A204.1 (cell line): ENCODE data around the gene PTPRD.

Source experiments
- FAIRE-seq: peaks from 2 replicates; lab custom pipeline; 2012; peaks lifted over from hg19 to GRCh38; lab: Jason Lieb, UNC

Gene PTPRD

GRCh38 chr9:8821910-8822666, 1790.7 kb downstream of the PTPRD start:
- FAIRE-seq: no peak

DNA sequence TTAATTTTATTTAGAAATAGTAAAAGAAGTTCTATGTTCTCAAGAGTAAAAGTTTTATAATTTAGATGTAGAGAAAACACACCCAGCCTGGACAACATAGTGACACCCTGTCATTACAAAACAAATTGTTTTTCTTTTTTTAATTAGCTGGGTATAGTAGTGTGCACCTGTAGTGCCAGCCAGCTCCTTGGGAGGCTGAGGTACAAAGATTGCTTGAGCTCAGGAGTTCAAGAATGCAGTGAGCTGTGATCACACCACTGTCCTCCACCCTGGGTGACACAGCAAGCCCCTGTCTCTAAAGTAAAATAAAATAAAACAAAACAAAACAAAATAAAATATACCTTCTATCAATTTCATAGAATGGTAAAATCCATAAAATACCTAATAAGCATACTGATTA, 1795.5 kb downstream of the PTPRD start:
- FAIRE-seq: no peak

DNA sequence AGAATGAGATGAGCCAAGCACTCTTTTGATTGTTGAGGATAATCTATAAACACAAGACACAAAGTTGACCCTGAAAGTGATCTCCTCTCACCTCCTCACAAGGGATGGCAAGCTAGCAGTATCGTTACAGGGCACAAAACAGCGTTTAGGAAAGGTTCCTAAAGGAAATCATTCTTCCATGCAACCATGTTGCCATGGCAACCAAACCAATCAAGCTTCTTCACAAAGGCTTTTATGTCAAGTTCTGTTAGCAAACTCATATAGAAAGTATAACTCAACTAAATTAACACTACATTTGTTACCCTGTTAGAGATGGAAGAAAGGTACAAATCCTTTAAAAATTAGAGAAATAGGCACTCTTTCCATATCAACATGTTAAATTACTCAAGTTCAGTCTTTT, 1796.4 kb downstream of the PTPRD start:
- no peak for FAIRE-seq

DNA sequence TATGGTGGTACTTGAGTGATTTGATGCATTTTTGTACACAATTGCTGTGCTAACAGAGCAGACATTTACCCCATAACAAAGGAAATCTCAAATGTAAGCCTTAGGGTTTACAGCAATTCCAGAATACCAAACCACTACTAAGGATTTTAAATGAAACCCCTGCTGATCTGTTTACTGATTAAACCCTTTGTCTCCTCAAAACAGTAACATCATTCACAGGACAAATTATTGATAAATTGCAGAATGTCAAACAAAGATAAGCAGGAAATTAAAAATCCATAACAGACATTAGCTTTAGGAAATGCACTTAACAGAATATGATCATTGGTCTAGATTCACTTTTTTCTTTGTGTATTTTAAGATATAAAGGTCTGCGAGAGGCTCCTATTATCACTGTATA, 1796.9 kb downstream of the PTPRD start:
- FAIRE-seq: no peak

DNA sequence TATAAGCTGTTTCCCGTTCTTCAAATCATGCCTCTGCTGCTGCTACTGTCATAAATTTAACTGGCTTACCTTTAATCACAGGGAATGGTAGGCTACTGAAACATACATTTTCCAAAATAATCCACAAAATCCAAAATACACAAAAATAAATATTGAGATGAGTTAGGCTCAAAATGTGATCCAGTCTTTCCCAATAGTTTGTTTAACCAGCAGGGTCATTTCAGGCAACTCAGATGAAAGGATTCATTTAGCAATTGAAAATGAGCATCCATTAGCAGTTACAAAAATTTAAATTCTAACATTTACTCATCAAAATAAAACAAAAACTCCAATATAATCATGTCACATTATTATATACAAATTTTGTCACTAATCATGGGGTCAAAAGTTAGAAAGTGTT, 1797.6 kb downstream of the PTPRD start:
- no peak for FAIRE-seq

- no peak for FAIRE-seq
These were observed 1799.9 kb downstream of the PTPRD start for GRCh38 chr9:8812888-8813287.

- no peak for FAIRE-seq
These were observed 1803.1 kb downstream of the PTPRD start for GRCh38 chr9:8809741-8810140.

- no peak for FAIRE-seq
These were observed 1806.7 kb downstream of the PTPRD start for GRCh38 chr9:8806150-8806549.

DNA sequence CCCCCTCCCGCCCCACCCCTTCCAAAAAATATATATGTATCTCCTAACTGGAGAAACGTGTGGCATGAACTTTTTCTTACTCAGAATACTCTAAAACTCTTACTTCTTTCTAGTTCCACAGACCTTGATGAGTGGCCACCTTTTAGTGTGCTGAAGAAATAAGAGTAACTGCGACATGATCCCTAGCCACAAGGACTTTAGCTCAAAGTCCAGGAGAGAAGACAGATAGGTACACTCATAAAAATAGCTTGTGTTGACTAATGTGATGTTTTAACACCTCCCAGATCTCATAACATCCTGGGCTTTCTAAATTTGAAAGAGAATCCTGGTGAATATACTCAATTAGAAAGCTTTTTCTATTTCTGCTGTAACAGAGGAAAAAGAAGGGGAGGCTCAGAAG, 1808.2 kb downstream of the PTPRD start:
- no peak for FAIRE-seq

DNA sequence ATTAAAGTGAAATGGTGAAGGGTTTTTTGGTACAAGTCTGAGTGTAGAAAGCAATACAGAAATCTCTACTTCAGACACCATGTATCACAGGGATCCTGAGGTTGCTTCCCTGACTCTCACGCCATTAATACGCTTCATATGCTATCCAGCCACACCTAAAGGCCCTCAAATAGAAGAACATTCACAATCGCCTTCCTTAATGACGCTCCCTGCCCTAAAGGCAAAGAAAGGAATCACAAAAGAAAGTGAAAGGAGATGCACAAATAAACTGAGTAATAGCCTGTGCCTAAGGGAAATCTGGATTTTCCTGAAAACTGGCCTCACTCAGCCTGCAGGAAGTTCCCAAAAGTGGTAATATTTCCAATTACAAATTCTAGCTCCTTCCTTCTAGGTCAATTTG, 1810.6 kb downstream of the PTPRD start:
- FAIRE-seq: no peak

- no peak for FAIRE-seq
These were observed 1812.6 kb downstream of the PTPRD start for GRCh38 chr9:8800196-8800595.

DNA sequence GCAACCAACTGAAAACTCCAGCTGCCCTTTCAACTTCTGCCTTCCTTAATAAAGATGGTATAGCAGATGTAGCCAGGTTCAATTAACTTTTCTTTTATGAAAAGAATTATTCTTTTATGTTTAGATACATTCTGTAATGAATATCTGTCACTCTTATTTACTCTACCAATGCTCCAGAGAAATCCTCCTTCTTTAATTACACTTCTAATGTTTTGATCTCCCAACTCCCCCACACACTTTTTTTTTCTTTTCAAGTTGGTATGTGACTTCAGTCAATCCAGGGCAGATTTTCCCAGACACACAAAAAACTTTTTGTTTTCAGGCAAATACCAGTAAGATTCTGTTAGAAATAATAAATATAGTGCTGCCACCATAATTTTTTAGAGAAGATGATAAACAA, 1813.2 kb downstream of the PTPRD start:
- FAIRE-seq: no peak

- no peak for FAIRE-seq
These were observed 1813.6 kb downstream of the PTPRD start for GRCh38 chr9:8799206-8799605.

GRCh38 chr9:8784838-8785237, 1828.0 kb downstream of the PTPRD start:
- FAIRE-seq: no peak

- no peak for FAIRE-seq
These were observed 1828.9 kb downstream of the PTPRD start for GRCh38 chr9:8783941-8784340.

GRCh38 chr9:8782237-8782636, 1830.6 kb downstream of the PTPRD start:
- no peak for FAIRE-seq

DNA sequence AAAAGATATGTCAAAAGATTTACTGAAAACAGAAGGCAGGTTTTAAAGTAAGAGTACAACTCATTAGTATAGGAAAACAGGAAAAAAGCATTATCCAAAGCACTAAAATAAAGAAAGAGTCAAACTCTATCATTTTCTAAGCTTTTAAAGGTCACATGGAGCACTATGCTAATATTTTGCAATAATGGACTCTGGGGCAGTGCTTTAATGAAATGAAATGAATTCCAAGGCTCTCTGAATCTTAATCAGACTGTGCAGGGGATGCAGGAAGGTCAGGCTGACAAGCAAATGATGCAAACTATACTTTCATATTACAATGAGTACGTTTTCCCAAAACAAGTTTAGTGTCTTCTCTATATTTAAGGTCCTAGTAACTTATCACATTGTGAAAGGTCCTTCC, 1831.3 kb downstream of the PTPRD start:
- FAIRE-seq: no peak

- FAIRE-seq: no peak
These were observed 1832.4 kb downstream of the PTPRD start for GRCh38 chr9:8780386-8780785.

DNA sequence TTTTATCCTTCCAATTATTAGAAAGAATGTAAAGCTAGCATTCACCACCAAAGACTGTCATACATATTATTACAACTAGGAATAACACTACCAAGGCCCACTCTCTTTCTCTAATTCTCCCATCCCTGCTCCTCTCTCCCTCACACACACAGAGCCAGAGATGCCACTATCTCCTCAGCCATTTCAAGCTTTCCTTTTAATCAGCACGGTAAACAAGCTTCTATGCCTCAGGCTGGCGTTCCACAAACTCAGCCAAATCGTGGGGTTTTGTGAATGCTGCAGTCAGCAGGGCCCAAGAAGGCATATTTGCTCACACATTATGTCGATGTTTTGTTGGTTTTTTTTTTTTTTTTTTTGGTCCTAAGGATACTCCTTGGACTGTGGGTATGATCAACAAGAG, 1833.3 kb downstream of the PTPRD start:
- no peak for FAIRE-seq

DNA sequence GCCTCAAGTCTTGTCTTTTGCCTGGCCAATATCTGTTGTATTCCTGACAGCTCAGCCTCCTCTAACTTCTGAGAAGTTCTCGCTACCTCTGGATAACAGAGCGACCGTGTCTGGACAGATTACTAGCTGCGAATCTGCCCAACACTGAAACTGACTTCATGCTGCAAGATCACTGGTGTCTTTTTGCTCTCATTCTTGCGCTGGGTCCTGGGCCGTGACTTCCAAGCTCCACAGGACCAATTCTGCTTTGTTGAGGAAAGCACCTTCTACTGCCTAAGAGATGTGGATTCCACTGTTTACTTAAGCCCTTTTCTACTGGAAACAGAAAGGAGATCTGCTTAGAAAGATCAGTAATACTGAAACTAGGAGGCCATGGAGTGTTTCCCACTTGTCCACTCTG, 1834.4 kb downstream of the PTPRD start:
- no peak for FAIRE-seq

- FAIRE-seq: no peak
These were observed 1840.5 kb downstream of the PTPRD start for GRCh38 chr9:8772302-8772701.

GRCh38 chr9:8769153-8769552, 1843.6 kb downstream of the PTPRD start:
- no peak for FAIRE-seq

DNA sequence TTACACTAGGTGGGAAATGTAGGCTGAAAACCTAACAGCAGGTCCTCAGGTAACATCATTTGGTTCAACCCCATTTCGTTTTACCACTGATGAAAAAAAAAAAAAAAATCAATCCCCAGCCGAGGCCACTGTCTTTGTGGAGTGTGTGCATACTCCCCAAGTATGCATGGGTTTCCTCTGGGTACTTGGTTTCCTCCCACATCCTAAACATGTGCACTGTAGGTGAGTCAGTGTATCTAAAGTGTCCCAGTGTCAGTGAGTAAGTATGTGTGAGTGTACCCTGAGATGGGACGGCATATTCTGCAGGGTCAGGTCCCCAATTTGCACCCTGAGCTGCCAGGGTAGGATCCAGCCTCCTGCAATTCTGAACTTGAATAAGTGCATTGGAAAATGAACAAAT, 1846.7 kb downstream of the PTPRD start:
- no peak for FAIRE-seq

DNA sequence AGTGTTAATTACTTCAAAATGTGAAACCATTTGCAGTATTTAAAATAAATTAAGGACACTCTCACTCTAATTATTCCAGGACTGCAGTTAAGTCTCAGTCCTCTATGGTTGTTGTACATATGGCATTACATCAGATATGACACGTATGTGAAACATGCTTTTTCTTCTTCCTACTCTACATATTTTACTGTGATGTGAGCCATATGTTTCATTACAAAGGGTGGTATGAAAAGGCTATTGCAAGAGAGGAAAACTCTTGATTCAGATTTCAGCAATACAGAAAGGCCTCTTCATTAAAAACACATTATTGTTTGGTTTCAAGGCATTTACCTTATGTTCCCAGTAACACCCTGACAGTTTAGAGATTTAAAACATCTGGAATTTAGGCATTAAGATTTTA, 1848.8 kb downstream of the PTPRD start:
- FAIRE-seq: no peak
